Spinal cord (tissue), 10 donors: ENCODE measurements around the gene TRIO. TPM values are rescaled to one million over a fixed set of nuclear protein-coding genes. Genes with fewer than 3 reads are reported as not detected.

Source experiments
- DNase-seq, 6 donors: peaks; one replicate each; pipeline versions ENCODE4 v3.0.0 to v3.0.0-alpha.2; 2013 to 2015; ENCODE audit warnings: low spot score in 6 of 6, low read depth in 4 of 6
- H3K27ac ChIP-seq: one replicate; pipeline ENCODE4 v1.5.1; 2013; ENCODE audit warnings: low read depth, low read length, control low read depth
- H3K27me3 ChIP-seq: one replicate; pipeline ENCODE4 v1.6.1; 2013; ENCODE audit warnings: low read length; ENCODE audit not compliant: control insufficient read depth, insufficient read depth
- H3K36me3 ChIP-seq: one replicate; pipeline ENCODE4 v1.6.1; 2013; ENCODE audit warnings: low read length; ENCODE audit not compliant: control insufficient read depth, insufficient read depth
- H3K4me1 ChIP-seq: one replicate; pipeline ENCODE4 v1.6.1; 2013; ENCODE audit warnings: low read length; ENCODE audit not compliant: control insufficient read depth, insufficient read depth
- H3K4me3 ChIP-seq: one replicate; pipeline ENCODE4 v1.5.1; 2013; ENCODE audit warnings: low read depth, low read length, control low read depth
- H3K9me3 ChIP-seq: one replicate; pipeline ENCODE4 v1.6.1; 2013; ENCODE audit warnings: low read length; ENCODE audit not compliant: control insufficient read depth, insufficient read depth
- WGBS: methylation state at CpG from one replicate; pipeline ENCODE4 v1.1.5; 2013; ENCODE audit warnings: missing lambda C conversion rate; ENCODE audit not compliant: insufficient coverage; 5-methylcytosine and 5-hydroxymethylcytosine counted together
- polyA plus RNA-seq, 2 donors: library from polyadenylated mRNA; unstranded; fragments of 120-200 nt; gene quantifications; one replicate each; pipeline ENCODE4 v1.2.1, GENCODE V29; 2013; ENCODE audit not compliant: insufficient read length in 2 of 2
- total RNA-seq, 2 donors: library from RNA; depleted of rRNA in 1 of 2; stranded (reverse); fragments of 120-200 nt in 1 of 2; fragments of >200 nt in 1 of 2; gene quantifications; one replicate each; pipeline versions ENCODE4 v1.2.3 to v1.2.4, GENCODE V29; 2013 to 2014
- donor health status: healthy.

TRIO gene
- total and polyA plus RNA-seq, 4 donors: 175 to 253 (median 240) TPM

DNA sequence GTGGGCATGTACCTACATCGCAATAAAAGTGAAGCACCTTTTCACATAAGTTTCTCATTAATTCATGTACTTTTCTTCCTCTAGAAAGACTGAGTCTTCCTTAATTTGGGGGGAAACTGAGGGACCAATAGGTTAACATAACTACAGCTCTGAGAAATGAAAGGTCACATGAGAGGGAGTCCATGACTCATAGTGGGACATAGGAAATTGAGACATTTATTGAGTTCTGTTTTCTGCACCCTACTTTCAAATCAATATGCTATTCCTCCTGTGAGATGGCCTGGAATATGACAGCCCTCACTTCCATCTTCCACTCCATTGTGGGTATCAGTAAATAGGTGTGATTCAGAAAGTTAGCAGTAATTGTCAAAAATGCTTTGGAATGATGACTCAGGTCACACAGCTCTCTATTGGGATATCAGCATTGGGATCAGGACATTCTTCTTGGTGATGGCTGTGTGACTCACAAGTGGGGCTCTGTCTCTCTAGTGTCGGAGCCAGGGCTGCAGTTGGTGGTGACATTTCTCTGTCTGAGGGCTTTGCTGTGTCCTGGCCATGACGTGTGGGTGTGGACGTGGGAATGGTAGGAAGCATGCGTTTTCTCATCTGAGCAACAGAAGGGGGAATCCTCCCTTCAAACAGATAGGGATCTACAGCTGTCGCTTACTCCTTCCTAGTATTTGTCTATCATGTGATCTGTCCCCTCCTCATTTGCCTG is 125.0 kb downstream of the TRIO start:
- no peak for DNase-seq
- H3K27ac ChIP-seq: peak overlapping the region; percentile 10
- no peaks in the 10 kb centered on the region for H3K27me3 ChIP-seq
- no peaks in the 10 kb centered on the region for H3K9me3 ChIP-seq
- 88% methylated on average over 1 of the region's 6 CpGs for WGBS
- H3K4me3 ChIP-seq: no peak overlapping the region
- peaks cover 3% of the 10 kb centered on the region for H3K36me3 ChIP-seq
- H3K4me1 ChIP-seq: peaks cover 20% of the 10 kb centered on the region

DNA sequence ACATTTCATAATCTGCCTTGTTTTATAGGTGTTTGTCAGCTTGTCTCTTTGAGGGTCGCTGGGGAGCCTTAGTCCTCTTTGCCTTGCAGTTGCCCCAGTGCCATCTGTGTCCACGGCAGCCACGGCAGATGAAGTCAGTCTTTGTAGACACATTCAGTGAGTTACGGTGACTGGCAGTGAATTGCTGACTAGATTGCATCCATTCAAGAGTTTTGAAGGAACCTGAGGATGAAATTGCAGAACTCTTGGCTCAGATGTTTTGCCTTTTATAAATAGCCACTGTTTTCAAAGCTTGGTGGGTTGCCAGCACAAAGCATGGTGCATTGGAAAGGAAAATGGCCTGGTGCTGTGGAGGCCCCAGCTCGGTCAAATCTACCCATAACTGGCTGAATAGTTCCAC is 125.6 kb downstream of the TRIO start:
- Histone ChIP-seq H3K27me3 (no peaks in the 10 kb centered on the region), H3K4me1 (peaks cover 20% of the 10 kb centered on the region), H3K4me3 (no peak overlapping the region), H3K27ac (peak overlapping the region; percentile 10), H3K9me3 (no peaks in the 10 kb centered on the region), H3K36me3 (peaks cover 3% of the 10 kb centered on the region)
- peak in 2 of 6 donors; percentile 65 to 77 for DNase-seq
- whole genome bisulfite sequencing: 63% methylated on average over 3 of the region's 5 CpGs

DNA sequence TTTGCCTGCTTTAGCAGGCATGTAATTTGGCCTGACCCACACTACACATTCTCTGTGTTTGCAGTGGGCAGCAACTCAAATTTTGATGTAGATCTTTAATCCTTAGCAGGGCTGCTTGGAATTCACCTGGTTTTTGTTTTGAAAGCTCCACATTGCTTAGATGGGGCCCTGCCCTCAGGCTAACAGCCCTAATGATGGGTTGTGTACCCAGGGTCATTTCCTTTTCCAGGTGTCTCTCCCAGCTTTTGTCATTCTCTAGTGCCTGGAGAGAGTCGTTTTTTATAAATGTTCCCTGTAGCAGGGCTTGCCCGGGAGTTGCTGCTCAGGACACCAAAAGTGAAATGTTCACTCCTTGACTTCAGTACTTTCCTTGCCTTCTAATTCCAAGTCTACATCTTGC is 126.3 kb downstream of the TRIO start:
- Histone ChIP-seq H3K4me3 (no peak overlapping the region), H3K27ac (peak overlapping the region; percentile 8), H3K27me3 (no peaks in the 10 kb centered on the region), H3K4me1 (peaks cover 20% of the 10 kb centered on the region), H3K36me3 (peaks cover 3% of the 10 kb centered on the region), H3K9me3 (no peaks in the 10 kb centered on the region)
- WGBS: 0% methylated on average over 1 of the region's 2 CpGs
- DNase-seq: no peak

DNA sequence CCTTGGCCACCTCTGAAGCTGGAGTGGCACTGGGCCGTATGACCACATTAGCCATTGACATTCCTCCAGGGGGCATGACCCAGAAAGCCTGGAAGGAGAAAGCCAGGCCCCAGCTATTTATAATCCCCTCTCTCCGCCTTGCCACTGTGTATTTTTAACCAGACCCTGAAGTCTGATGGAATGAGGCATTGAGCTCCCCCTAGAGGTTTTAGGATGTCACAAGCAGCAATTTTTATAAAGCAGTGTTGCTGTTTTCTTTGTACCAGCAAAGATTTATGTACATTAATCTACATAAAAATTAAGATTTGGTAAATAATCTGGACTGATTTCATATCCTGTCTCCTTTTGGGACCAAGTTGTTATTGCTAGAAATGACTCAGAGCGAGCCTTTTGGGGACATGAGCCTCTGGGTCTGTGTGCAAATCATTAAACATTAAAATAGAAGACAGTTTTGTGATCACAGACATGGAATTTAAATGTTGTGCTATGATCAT is 127.1 kb downstream of the TRIO start:
- peak in 2 of 6 donors; percentile 84 to 90 for DNase-seq
- no peaks in the 10 kb centered on the region for H3K27me3 ChIP-seq
- no peaks in the 10 kb centered on the region for H3K9me3 ChIP-seq
- peaks cover 20% of the 10 kb centered on the region for H3K4me1 ChIP-seq
- H3K4me3 ChIP-seq: no peak overlapping the region
- H3K27ac ChIP-seq: peak overlapping the region; percentile 55
- peaks cover 3% of the 10 kb centered on the region for H3K36me3 ChIP-seq
- WGBS: 25% methylated on average over 2 of the region's 3 CpGs

DNA sequence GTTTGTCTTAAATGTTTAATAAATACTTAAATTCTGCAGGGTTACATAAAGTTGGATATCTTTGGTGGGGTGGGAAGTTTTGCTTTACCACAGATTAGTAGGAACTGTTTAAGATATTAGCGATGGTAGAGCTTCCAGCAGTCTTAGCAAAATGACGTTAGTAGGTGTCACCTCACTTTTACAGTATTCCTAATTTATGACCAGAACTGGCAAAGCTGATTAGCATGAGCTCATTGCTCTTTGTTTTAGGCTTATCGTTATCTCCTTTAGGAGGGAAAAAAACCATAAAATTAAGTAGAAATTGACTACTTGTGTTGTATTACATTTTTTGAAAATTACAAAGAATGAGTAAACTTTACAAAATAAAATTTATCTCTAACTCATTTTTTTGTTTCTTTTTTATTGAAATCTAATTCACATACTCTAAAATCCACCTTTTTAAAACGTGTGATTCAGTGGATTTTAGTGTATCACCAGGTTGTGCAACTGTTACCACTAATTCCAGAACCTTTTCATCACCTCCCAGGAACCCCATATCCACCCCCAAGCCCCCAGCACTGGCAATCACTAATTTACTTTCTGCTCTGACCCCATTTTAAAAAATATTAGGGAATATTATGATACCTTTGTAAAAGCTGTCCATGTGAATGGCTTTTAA is 129.5 kb downstream of the TRIO start:
- Histone ChIP-seq H3K4me3 (no peak overlapping the region), H3K36me3 (peaks cover 3% of the 10 kb centered on the region), H3K4me1 (peaks cover 18% of the 10 kb centered on the region), H3K27me3 (no peaks in the 10 kb centered on the region), H3K27ac (no peak overlapping the region), H3K9me3 (no peaks in the 10 kb centered on the region)
- no CpG with 5 or more reads among the region's 4 CpGs for WGBS
- DNase-seq: no peak

DNA sequence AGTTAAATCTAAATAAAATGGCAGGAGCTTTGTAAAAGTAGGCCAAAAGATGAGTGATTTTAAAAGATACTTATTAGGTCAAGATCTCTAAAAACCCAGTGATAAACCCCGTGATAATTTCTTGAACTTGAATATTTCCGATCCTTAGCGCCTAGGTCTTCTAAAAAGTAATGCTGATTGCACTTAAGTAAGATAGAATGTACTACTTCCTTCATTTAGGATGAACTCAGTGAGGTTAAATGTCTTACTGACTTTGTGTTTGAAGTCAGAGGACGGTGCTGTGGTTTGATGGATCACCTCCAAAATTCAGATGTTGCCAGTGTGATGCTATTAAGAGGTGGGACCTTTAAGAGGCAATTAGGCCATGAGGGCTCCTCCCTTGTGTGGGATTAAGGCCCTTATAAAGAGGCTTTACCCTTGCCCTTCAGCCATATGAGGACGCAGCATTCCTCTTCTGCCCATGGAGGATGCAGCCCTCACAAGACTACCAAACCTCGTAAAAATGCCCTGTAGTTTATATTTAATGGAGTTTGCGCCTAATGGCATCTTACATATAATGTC is 130.1 kb downstream of the TRIO start:
- H3K36me3 ChIP-seq: peaks cover 3% of the 10 kb centered on the region
- WGBS: 60% methylated on average over 1 of the region's 7 CpGs
- H3K27ac ChIP-seq: no peak overlapping the region
- H3K4me3 ChIP-seq: no peak overlapping the region
- DNase-seq: no peak
- no peaks in the 10 kb centered on the region for H3K9me3 ChIP-seq
- H3K27me3 ChIP-seq: no peaks in the 10 kb centered on the region
- peaks cover 17% of the 10 kb centered on the region for H3K4me1 ChIP-seq

DNA sequence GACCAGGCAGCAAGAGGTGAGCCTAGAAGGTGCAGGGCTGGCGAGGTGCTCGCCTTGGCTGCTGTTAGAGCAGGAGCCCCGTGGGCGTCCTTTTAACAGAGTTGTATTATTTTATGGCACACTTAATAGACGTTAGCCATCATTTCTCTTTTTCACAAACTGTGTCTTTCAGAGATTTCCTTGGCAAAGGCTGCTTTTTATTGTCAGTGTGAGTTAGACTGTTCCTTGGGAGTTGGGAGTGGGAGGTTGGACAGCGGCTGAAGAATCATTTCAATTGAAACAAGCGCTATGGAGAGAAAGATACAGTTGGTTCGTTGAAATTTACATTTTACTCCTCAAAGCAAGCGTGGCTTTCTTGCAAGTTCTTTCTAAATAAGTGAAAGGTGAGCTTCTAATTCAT is 133.2 kb downstream of the TRIO start:
- peak in 2 of 6 donors; percentile 42 to 52 for DNase-seq
- Histone ChIP-seq H3K4me3 (no peak overlapping the region), H3K4me1 (peaks cover 4% of the 10 kb centered on the region), H3K36me3 (peaks cover under 1% of the 10 kb centered on the region), H3K27ac (no peak overlapping the region), H3K9me3 (no peaks in the 10 kb centered on the region), H3K27me3 (no peaks in the 10 kb centered on the region)
- WGBS: no CpG with 5 or more reads among the region's 9 CpGs

DNA sequence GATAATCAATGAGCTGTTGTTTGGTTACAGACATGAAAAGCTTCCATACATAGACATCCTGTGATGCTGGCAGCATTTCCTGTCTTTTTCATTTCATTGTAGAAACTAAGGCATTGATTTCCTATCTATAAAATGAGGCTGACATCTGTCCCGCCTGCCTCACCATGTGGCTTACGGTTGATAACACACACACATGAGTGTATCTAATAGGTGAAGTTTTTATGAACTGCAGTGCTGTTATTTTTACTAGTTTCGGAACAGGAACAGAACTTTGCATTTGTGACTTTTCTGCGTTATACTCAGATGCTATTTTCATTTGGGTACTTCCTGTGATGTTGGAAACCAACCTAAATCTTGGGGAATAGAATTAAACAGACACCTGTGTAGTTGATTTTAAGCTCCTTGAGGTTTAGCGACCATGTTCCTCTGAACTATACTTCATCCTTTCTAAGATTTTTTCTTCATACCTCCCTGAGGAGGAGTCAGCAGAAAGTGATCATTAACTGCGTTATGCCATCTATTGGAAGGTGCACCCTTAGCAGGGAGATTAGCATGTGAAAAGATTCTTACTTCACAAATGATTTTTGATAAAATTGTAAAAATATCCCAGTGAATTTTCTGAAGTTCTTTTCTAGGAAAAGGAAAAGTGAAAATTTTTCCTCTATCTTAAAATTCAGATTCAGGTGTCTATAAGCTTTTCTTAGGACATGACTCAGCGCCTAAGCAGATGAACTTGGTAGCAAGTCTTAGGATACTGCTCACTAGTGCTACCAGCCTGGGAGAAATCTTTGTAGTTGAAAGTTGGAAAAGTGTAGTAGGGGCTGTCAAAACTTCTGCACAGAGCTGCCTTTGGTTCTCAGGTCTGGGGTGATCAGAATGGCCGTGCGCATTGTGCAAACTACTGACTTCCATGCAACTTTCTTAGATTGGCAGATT is 134.5 kb downstream of the TRIO start:
- Histone ChIP-seq H3K4me1 (peaks cover 4% of the 10 kb centered on the region), H3K27me3 (no peaks in the 10 kb centered on the region), H3K4me3 (no peak overlapping the region), H3K27ac (no peak overlapping the region), H3K36me3 (no peaks in the 10 kb centered on the region), H3K9me3 (no peaks in the 10 kb centered on the region)
- WGBS: 86% methylated on average over 5 of the region's 9 CpGs
- DNase-seq: no peak

DNA sequence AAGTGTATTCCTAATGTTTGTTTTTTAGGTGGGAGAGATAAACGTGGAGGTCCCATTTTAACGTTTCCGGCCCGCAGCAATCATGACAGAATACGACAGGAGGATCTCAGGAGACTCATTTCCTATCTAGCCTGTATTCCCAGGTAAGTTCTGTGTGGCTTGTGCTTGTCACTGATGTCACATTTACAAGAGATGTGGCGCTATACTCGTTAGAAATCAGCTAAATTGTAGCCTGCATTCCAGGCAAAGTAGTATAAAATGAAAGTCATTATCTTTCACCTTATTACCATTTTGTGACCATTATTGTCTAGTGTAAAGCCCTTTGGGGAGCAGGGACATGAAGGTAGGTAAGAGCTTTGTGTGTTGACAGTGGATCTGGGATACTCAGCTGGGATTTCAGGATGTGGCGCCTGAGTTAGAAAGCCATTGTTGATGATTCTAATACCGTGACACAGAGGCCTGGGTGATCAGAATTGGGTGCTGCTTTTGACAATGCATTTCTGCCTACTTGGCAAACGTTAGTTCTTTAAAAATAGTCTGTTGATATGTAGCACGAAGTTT is 137.2 kb downstream of the TRIO start:
- WGBS: 89% methylated on average over 8 of the region's 11 CpGs
- Histone ChIP-seq H3K36me3 (no peaks in the 10 kb centered on the region), H3K27me3 (no peaks in the 10 kb centered on the region)

More for the DNA sequence above, 137.2 kb downstream of the TRIO start:
- Histone ChIP-seq H3K4me3 (no peak overlapping the region), H3K4me1 (peaks cover 8% of the 10 kb centered on the region), H3K27ac (no peak overlapping the region), H3K9me3 (no peaks in the 10 kb centered on the region)
- peak in 1 of 6 donors; percentile 44 for DNase-seq
